ENCODE measurements around the gene UNCX. TPM values are rescaled to one million over a fixed set of nuclear protein-coding genes. Genes with fewer than 3 reads are reported as not detected.

Gene UNCX
- total RNA-seq, 1 experiment from 2014 or later = not detected

DNA sequence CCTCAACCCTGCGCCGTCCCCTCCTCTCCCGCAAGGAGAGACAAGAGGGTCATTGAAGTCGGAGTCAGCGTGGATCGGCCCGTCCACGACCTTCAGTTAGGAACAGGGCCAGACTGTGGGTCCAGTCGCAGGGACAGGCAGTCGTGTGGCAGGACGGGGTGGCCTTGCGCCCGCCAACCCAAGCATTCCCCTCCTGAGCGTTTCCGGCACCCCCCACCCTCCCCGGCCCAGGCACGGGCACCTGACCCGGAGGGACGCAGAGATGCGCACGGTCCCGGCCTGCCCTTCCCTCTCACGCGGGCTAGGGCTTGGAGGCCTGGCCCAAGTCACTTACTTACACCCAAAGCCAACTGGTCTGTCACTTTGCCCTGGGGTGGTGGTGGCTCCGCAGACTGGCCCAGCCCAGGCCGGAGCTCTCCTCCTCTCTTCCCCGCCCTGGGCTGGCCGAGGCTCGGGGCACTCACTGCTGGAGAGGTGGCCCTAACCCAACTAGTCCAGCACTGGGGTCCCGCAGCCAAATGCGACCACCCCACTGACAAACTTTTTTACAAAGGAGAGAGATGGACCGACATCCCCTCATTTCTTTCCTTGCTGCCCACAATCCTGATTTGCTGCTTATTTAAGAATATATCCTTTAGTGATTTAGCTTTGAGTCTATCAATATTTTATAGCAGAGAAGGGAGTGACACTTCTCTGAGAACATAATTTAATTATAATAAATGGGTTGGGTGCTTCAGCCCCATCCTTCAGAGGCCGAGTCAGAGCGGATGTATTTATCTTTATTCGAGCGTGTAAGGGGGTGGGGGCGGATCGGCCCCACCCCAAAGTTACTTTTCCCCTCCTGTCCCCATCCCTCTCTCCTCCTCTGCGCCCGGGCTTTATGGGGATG, 1.2 kb upstream of the UNCX start:
- ATAC-seq = no peak

More for the DNA sequence above, 1.2 kb upstream of the UNCX start:
- Histone ChIP-seq H3K4me1 (ENCODE audit: control insufficient read depth in 1 of 2, insufficient read depth in 2 of 2, low read length in 2 of 2) (no peaks in the 10 kb centered on the region), H3K9me2 (ENCODE audit: insufficient read depth) (no peaks in the 10 kb centered on the region), H4K20me1 (ENCODE audit: insufficient read depth) (no peaks in the 10 kb centered on the region), H3K79me2 (ENCODE audit: insufficient read depth, low read length) (no peaks in the 10 kb centered on the region), H3K27ac (ENCODE audit: low read depth, low read length) (no peak overlapping the region), H3K4me2 (ENCODE audit: low read length) (no peak overlapping the region), H3K9me3 (ENCODE audit: control insufficient read depth in 1 of 2, insufficient read depth in 1 of 2, low read depth in 1 of 2, low read length in 2 of 2) (no peaks in the 10 kb centered on the region), H3K36me3 (ENCODE audit: control insufficient read depth in 1 of 2, insufficient read depth in 2 of 2, low read length in 2 of 2) (no peaks in the 10 kb centered on the region), H2AFZ (ENCODE audit: low read depth, low read length, poor library complexity, severe bottlenecking) (no peak overlapping the region), H3K9ac (ENCODE audit: low read length) (no peak overlapping the region), H3K27me3 (ENCODE audit: insufficient read depth, low read length) (no peaks in the 10 kb centered on the region), H3K4me3 (replicated peaks in 1 of 2; ENCODE audit: low read depth in 1 of 2, low read length in 2 of 2) (no peak overlapping the region)
- BruUV-seq (replicated peaks) = no TSS peak
- CTCF ChIA-PET = no interaction called here
- intact Hi-C loops (cut with micrococcal nuclease) = no loop called here
- no peak for TF ChIP-seq JUND (IDR thresholded peaks at IDR 0.05)
- no peak for TF ChIP-seq EZH2phosphoT487 (IDR thresholded peaks at IDR 0.05; ENCODE audit: borderline replicate concordance)
- TF ChIP-seq POLR2A (IDR thresholded peaks at IDR 0.05; ENCODE audit: borderline replicate concordance, extremely low read depth, insufficient read depth, insufficient read length) = no peak
- TF ChIP-seq, protein P1, sequence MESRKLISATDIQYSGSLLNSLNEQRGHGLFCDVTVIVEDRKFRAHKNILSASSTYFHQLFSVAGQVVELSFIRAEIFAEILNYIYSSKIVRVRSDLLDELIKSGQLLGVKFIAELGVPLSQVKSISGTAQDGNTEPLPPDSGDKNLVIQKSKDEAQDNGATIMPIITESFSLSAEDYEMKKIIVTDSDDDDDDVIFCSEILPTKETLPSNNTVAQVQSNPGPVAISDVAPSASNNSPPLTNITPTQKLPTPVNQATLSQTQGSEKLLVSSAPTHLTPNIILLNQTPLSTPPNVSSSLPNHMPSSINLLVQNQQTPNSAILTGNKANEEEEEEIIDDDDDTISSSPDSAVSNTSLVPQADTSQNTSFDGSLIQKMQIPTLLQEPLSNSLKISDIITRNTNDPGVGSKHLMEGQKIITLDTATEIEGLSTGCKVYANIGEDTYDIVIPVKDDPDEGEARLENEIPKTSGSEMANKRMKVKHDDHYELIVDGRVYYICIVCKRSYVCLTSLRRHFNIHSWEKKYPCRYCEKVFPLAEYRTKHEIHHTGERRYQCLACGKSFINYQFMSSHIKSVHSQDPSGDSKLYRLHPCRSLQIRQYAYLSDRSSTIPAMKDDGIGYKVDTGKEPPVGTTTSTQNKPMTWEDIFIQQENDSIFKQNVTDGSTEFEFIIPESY (IDR thresholded peaks at IDR 0.05; ENCODE audit: extremely low read depth, insufficient replicate concordance, low read length) = no peak
- no peak for TF ChIP-seq POLR2AphosphoS5 (IDR thresholded peaks at IDR 0.05; ENCODE audit: low read depth, low read length)
- no peak for TF ChIP-seq CTCF (IDR thresholded peaks at IDR 0.05 in 2 of 3, conservative IDR thresholded peaks at IDR 0.05 in 1 of 3; ENCODE audit: borderline replicate concordance in 1 of 3, insufficient read depth in 1 of 3, low read depth in 2 of 3, low read length in 2 of 3)
- TF ChIP-seq YY1 (IDR thresholded peaks at IDR 0.05; ENCODE audit: extremely low read depth, insufficient replicate concordance, low read depth, low read length) = no peak
- RAD21 ChIA-PET (ENCODE audit: low non-redundant PET in 1 of 2, low total read pairs in 2 of 2, uncharacterized antibody in 2 of 2, unreplicated experiment in 2 of 2) = no interaction called here
- POLR2A ChIA-PET = no interaction called here
- no peak for DNase-seq (ENCODE audit: low read depth, low spot score)

Data from HCT116 (cell line).